Fibroblast of gingiva (primary cell): Measurements from ENCODE around the gene GPR142.
A peak's percentile ranks its signal among the peaks of the same experiment; 100 is the strongest.

Experiments used
- DNase-seq: peaks from one replicate; pipeline ENCODE4 v3.0.0-alpha.2; 2011; ENCODE audit warnings: low read depth

Gene GPR142

DNA sequence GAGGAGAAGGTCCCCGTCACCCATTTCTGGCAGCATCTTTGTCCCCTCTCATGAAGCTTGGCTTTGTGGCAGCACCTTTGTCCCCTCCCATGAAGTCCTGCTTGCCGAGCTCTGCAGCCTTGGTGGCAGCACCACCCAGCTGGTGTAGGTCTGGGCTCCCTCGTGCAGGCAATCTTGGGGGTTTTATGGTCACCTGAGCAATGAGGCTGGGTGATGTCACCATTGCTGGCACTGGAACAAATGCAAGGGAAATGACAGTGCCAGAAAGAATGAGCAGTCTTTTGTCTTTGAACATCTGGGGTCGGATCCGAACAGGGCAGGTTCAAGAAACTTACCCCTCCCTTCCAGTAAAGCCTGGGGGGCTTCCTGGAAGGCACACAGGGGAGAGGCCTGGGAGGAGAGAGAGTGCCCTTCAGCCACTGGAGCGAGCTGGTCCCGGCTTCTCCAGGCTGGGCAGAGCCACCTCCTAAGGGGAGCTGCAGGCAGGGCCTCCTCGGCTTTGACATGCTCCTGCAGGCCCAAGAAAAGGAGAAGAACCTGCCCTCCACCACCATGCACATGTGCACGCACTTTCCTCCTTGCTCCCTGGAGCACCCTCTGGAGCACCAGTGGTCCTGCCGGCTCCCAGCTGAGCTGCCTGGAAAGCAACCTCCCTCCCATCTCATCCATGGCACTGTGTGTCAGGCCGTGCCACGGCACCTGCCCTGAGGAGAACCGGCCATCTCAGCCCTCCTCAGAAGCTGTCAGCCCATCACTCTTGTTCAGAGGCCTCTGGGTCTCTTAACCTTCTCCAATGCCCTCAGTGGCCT is 21.7 kb upstream of the GPR142 start:
- no peak for DNase-seq

DNA sequence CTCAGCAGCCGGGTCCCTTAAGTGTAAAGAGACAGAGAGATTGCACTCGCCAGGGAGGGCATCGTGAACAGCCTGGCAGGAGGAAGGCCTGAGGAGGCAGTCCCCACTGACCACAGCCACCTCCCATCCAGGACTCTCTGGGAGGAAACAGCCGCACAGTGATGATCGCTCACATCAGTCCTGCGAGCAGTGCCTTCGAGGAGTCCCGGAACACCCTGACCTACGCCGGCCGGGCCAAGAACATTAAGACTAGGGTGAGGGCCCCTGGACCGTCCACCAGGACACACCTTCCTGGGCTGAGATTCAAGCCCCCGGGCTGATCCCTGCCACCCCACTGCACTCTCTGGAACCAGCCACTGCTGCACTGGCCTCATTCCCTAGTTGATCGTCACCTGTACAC is 19.7 kb upstream of the GPR142 start:
- no peak for DNase-seq

DNA sequence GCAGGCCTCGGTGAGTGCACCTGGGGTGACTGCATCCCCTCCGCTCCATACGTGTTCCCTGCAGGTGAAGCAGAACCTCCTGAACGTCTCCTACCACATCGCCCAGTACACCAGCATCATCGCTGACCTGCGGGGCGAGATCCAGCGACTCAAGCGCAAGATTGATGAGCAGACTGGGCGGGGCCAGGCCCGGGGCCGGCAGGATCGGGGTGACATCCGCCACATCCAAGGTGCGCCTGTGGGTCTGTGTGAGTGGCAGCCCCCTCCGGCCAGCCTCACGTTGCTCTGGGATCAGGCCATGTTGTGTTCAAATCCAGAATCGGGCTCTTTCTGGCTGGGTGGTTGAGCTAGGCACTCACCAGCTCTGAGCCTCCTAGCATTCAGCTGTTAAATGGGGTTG is 18.2 kb upstream of the GPR142 start:
- no peak for DNase-seq

DNA sequence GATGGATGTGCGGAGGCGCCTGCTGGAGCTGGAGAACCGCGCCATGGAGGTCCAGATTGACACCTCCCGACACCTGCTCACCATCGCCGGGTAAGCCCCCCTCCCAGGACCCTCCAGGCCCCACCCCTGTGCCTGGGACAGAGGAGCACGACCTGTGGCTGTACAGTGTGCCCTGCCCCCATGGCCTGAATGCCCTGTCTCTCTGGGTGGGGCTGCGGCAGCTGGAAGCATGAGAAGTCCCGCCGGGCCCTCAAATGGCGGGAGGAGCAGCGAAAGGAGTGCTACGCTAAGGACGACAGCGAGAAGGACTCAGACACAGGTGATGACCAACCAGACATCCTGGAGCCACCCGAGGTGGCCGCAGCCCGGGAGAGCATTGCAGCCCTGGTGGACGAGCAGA is 16.8 kb upstream of the GPR142 start:
- DNase-seq: no peak

DNA sequence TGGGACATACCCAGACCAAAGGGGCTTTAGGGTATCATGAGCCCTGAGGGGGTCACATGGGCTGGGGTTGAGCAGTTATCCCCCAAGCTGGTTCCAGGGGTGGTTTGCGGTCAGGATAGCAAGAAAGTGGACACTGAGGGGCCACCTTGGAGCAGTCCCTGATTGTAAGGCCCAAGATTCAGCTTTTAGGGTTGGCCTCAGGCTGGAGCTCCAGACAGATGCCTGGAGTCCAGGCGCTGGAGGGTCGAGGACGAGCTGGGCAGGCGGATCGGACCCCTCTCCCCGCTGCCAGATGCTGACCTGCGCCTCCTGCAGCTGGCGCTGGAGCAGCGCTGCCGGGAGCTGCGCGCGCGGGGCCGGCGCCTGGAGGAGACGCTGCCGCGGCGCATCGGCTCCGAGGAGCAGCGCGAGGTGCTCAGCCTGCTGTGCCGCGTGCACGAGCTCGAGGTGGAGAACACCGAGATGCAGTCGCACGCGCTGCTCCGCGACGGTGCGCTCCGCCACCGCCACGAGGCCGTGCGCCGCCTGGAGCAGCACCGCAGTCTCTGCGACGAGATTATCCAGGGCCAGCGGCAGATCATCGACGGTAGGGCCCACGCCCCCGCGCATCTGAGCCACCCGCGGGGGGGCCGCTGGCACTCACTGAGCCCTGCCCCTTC is 15.6 kb upstream of the GPR142 start:
- DNase-seq: no peak

DNA sequence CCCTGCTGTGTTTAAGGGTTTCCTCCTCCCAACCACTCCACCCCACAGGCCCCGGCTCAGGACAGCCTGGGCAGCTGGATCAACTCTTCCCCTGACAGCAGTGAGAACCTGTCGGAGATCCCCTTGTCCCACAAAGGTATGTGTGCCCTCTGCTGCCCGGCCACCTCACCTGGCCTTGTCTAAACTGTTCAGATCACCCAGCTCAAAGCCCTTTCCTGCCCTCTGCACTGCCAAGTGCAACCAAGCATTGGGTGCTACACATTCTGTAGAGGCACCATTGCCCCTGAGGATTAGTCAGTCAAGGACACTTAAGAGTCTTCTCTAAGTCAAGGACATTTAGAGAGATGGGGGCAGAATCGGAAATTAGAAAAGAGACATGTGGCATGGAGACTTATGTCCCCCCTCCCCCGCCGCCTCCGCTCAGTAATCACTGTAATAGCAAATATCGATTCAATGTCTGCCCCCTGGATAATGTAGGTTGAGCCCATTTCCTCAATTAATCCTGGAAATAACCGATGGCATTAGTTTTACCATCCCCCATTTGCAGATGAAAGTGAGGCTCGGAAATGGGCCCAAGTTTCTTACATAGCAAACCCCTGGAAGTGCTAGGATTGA is 13.8 kb upstream of the GPR142 start:
- no peak for DNase-seq

DNA sequence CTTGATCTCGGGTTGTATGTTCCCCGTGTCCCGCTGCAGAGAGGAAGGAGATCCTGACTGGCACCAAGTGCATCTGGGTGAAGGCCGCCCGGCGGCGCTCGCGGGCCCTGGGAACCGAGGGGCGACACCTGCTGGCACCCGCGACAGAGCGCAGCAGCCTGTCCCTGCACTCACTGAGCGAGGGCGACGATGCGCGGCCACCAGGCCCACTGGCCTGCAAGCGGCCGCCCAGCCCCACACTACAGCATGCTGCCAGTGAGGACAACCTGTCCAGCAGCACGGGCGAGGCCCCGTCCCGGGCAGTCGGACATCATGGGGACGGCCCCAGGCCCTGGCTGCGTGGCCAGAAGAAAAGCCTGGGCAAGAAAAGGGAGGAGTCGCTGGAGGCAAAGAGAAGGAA is 13.2 kb upstream of the GPR142 start:
- no peak for DNase-seq

DNA sequence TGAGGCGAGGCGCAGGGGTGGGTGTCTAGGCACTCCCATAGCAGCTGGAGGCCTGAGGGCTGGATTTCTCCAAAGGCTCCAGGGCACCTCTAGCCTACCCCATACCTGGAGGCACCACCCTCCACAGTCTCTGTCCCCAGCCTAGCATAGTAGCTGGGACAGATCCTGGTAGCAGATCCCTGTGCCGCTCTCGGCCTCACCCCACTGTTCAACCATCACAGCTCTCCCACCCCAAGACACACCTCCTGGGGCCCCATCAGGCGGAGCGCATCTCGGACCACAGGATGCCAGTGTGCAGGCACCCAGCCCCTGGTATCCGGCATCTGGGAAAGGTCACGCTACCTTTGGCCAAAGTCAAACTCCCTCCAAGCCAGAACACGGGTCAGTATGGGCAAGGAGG is 12.7 kb upstream of the GPR142 start:
- no peak for DNase-seq

DNA sequence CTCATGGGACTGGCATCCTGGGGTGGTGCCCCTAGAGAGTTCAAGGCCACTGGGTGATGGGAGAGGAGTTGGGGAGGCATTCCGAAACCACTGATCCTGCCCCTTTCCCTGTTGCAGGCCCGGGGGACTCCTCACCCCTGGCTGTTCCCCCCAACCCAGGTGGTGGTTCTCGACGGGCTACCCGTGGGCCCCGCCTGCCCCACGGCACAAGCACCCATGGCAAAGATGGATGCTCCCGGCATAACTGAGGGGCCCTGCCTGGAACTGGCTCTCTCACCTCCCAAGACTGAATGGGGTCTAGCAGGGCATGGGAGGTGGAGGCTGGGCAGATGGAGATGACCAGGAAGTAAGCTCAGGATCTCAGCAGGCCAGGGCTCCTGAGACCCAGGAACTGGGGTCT is 12.2 kb upstream of the GPR142 start:
- DNase-seq: no peak

DNA sequence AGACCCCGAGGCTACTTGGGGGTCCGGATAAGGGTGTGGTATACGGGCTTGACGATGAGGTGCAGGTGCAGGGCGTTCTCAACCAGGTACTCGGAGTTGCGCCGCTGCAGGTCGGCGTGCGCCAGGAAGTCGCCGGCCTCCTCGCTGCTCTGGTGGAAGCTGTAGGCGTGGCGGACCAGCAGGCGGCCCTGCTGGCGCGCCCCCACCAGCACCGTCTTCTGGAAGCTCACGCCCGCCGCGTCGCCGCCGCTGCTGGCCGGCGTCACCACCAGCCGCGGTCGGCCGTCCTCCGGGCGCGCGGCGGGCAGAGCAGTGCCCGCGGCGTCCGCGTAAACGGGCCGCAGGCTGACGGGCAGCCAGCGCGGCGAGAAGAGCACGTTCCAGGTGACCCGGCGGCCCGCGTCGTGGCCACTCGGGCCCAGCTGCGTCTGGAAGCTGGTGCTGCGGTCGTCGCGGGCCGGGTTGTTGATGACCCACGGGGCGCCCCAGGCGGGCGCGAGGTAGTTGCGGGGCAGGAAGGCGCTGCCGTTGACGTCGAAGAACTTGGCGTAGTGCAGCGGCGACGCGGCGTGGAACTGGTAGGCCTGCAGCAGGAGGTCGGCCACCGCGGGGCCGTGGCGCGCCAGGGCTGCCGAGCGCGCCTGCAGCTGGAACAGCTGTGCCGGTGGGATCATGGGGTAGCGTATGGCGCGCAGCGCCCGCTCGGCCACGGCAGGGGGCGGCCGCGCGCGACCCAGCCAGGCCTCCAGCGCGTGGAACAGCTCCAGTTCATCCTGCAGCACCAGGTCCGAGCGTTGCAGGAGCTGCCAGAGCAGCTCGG is 10.4 kb upstream of the GPR142 start:
- no peak for DNase-seq

DNA sequence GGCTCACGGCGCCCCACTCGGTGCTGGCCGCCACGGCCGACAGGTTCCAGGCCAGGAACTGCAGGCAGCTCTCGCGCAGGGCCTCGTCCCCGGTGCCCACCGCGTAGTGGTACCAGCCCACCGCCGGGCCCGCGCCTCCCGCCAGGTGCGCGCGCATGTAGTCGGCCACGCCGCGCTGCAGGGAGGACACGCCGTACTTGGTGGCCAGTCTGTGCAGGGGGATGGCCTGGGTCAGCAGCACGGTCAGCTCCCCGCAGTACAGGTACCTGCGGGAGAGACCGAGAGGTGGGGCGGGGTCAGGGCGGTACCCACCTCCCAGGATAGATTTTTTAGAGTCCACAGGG is 9.9 kb upstream of the GPR142 start:
- DNase-seq: no peak

DNA sequence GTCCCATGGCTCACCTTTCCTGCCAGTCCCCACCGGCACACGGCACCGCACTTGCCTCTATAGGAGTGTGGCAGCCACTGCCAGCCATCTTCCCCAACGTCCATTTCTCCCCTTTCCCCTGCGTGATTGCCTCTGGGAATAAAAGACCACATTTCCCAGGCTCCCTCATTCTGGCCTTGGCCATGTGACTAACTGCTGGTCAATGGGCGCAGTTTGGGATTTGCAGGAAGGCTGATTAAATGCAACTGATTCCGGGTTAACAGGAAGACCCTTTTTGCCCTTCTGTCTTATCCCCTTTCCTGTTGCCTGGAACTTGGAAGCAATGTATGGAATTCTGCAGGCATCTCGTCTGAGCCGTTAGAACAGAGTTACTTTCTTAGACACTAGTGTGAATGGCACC is 8.6 kb upstream of the GPR142 start:
- no peak for DNase-seq

DNA sequence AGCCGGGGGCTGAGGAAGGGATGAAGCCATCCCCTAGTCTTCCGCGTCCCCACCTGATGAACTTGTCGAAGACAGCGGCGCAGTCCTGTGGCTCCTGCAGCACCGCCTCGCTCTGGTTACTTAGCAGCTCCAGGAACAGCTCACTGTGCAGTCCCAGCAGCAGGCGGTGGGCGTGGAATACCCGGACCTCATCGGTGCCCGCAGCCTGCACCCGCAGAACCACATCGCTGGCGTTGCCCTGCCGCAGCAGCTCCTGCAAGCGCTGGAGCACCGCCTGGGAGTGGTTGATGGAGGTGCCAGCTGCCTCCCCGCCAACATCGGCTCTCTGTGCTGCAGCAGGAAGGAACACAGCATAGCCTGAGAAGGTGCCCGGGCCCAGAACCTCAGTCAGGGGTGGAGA is 7.4 kb upstream of the GPR142 start:
- no peak for DNase-seq

DNA sequence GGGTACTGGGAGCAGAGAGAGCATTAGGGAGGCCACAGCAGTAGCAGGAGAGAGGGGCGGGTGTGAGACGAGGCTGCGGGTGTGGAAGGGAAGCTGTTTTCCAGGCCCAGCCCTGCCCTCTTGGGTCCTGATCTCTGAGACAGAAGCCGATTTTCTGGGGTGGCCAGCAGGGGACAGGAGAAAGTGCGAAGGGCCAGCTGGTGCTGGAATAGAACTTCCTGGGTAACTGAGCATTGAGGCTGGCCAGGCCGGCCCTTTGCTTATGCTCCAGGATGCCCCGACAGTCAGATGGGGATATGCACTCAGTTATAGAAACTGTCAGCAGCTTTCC is 6.4 kb upstream of the GPR142 start:
- no peak for DNase-seq

DNA sequence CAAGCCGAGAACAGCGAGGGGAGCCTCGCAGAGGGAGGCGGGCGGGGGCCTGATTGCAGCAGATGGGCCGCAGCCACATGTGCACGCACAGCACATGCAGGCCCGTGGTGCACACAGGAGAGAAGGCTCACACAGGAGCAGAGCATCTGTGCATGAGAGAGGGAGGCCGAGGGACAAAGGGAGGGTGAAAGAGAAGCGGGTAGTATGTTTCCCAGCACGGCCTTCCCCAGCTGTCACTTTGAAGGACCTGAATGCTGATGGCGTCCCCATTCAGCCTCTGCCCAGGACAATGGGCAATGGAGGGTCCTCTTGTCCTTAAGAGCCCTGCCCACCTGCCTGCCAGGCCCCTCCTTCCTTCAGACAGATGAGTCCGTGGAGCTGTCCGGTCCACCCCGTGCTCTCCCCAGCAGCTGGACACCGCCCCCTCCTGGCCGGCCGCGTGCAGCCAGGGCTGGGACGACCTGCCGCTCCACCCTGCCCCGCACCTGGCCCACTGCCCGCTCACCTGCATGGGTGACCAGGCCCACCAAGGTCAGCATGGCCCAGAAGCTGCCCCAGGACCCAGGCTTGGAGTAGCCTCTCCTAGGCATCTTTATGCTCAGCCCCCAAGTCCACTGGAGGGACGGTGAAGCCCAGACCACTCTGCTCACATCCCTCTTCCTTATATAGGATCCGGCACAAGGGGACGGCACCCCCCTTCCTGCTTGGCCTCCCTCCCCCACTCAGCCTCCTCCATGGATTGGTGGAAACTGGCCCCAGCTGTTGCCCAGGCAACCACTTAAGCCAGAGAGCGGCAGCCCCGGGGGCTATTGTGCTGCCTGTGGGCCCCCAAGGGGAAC is 5.9 kb upstream of the GPR142 start, which contains the start of gene BTBD17:
BTBD17 (minus strand) TSS at position 639 of the 839 bp plus-strand sequence; CDS start at position 590, 49 bp downstream.
- DNase-seq: no peak

DNA sequence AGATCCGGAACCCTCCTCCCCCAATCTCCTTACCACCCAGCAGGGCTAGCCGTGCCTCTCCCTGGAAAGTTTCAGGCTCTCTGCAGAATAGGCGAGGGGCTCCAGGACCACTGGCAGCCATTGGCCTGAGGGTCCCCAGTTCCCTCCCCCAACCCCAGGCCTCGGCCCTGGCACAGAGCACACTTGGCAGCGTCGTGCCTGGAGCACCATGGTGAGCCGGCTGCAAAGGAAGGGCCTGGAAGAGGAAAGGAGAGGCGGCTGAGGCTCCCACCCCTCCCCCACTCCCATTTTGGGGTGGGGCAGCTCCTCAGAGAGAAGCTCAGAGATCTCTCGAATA is 5.3 kb upstream of the GPR142 start:
- no peak for DNase-seq

DNA sequence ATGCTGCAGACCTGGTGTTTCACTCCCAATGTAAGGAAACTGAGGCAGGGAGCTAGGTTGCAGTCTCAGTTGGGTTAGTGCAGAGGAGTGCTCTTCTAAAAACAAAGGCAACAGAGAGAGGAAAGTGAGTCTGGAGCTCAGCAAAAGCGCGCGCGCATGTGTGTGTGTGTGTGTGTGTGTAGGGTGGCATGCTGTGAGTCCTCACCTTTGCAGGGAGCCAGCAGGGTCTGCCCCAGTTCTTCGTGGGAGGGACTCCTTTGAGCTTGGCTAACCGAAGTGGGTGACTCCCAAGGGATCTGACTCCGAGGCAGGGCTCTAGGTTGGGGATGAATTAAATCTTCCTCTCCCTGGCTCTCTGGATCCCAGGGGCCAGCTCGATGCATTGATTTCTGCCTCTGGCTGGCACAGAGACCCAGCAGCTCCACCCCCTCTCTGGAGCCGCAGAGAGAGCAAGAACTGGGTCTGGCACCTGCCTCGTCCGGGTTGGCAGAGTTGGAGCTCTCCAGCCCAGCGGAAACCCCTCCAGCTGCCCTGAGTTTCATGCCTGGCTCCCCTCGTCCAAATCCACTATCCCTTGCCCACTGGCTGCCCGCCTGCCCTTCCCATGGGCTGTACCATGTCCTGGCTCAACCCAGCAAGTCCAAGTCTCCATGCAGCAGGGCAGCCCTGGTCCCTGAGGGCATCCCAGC is 4.4 kb upstream of the GPR142 start:
- no peak for DNase-seq

DNA sequence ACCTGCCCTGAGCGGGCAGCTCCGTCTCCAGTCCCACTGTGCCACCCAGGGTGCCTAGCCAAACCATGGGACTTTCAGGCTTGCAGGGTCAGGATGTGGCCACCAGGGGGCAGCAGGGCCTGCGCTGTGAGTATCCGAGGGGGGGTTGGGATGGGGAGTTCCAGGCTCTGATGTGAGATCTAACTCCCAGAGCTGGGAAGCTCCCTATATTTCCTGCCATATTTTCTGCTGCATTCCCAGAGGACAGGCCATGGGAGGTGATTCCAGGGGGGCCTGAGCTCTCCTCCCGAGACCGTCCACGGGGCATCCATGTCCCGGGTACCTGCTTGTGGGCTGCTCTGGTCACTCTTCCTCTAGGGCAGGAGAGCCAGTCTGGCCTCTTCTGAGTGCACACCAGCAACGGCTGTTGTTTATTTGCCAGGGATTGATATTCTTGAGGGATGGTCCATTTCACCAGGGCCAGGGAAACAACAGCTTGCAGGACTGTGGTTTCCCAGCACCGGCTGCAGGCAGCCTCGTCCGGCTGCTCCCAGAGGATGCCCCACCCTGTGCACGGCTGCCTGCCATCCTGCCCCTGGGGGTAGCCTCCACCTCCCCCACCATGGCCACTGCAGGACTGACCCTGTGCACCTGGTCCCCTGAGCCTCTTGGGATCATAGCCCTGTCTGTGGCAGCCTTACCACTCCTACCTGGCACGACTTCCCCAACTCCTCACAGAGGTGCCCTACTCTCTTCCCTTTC is 1.2 kb downstream of the GPR142 start:
- peak; percentile 32 for DNase-seq

DNA sequence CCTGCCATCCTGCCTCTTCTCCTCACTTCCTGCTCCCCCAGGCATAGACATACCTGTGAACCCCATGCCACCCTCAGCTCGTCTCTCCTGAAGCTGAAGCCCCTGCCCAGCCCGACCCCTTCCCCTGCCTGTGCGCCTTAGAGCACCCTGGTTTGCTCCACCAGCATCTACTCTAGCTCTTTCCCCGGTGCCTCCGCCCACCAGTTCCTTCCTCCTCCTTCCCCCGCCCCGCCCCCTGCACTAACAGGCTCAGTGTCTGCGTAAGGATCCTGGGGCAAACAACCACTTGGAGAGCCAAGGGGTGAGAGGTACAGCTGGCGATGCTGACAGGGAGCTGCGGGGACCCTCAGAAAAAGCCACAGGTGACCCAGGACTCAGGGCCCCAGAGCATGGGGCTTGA is 1.9 kb downstream of the GPR142 start:
- DNase-seq: no peak

DNA sequence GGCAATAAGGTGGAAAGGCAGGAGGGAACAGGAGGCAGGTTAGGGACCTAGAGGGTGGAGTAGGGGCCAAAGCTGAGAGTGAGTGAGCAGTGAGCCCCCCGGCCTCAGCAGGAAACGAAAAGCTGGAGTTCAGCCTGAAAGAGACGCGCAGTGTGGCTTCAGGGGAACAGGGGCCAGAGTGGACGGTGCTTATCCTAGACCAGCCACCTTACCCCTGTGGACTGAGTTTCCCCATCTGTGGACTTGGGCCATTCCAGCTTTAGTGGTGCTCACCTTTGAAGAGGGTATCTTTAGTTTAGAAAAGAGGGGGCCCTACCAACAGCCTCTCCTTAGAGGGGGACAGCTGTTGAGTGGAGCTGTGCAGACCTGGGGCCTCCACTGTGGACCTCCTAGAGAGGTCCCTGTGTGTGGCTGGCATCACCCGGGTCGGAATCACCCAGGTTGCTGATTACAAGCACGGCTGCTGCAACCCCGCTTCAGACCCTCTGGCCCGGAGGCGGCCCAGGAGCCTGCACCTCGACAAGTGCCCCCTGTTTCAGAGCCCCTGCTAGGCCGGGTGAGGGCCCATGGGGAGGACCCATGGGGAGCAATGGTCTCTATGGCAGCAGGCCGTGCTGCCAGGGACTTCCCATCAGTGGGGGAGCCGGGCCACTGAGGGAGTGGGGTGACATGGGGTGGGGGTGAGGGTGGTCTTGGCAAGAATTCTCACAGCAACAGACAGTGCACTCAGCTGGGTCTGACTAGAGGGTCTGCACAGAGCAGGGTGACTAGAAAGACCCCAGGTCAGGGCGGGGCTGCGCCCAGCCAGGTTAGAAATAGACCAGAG is 2.6 kb downstream of the GPR142 start:
- no peak for DNase-seq
